GM18499 (cell line): Measurements from ENCODE around the gene TIE1.
"Not testable (repeated sequence)": the region's sequence is repeated elsewhere in the genome, so short reads cannot be mapped to it uniquely, and the experiment has no call there.

Experiments
- ATAC-seq: cut with Tn5 transposase; IDR thresholded peaks from one replicate; pipeline ENCODE4 v1.9.1; 2021; ENCODE audit warnings: moderate number of reproducible peaks; ENCODE audit not compliant: insufficient read depth, unreplicated experiment

The TIE1 gene

GRCh38 chr1:43352881-43353280 is 52.1 kb downstream of the TIE1 start:
- ATAC-seq: no peak

- no peak for ATAC-seq
Measured at GRCh38 chr1:43354471-43354870, 53.7 kb downstream of the TIE1 start.

GRCh38 chr1:43354936-43355335 is 54.2 kb downstream of the TIE1 start:
- ATAC-seq: no peak

- ATAC-seq: no peak
Measured at GRCh38 chr1:43357251-43357650, 56.5 kb downstream of the TIE1 start.

- peak; percentile 11 for ATAC-seq
Measured at GRCh38 chr1:43358121-43358745, 57.5 kb downstream of the TIE1 start.

- ATAC-seq: peak; percentile 62
Measured at GRCh38 chr1:43358746-43359693, 58.2 kb downstream of the TIE1 start, which contains the start of gene CDC20. Gene CDC20 (plus strand): TSS chr1:43358981. CDS start chr1:43359216, 235 bp downstream.

GRCh38 chr1:43359696-43360095 is 58.9 kb downstream of the TIE1 start:
- no peak for ATAC-seq

GRCh38 chr1:43360616-43361015 is 59.8 kb downstream of the TIE1 start:
- ATAC-seq: no peak

- ATAC-seq: no peak
Measured at GRCh38 chr1:43363283-43363934, 62.6 kb downstream of the TIE1 start.

GRCh38 chr1:43363935-43364525 is 63.2 kb downstream of the TIE1 start:
- no peak for ATAC-seq

GRCh38 chr1:43365678-43366077 is 64.9 kb downstream of the TIE1 start:
- ATAC-seq: no peak

GRCh38 chr1:43366179-43366578 is 65.4 kb downstream of the TIE1 start:
- ATAC-seq: no peak

- no peak for ATAC-seq
Measured at GRCh38 chr1:43366601-43367025, 65.8 kb downstream of the TIE1 start.

GRCh38 chr1:43367026-43367903 is 66.5 kb downstream of the TIE1 start:
- no peak for ATAC-seq

- peak; percentile 35 for ATAC-seq
Measured at GRCh38 chr1:43367904-43368645, 67.3 kb downstream of the TIE1 start, which contains the start of gene ELOVL1. Gene ELOVL1 (minus strand): TSS chr1:43368011. CDS start chr1:43365609, 2,402 bp downstream.

- ATAC-seq: no peak
Measured at GRCh38 chr1:43368646-43369020, 67.9 kb downstream of the TIE1 start.

GRCh38 chr1:43369779-43370178 is 69.0 kb downstream of the TIE1 start:
- ATAC-seq: not testable (repeated sequence)

GRCh38 chr1:43370564-43370963 is 69.8 kb downstream of the TIE1 start:
- ATAC-seq: no peak

- ATAC-seq: no peak
Measured at GRCh38 chr1:43372172-43372571, 71.4 kb downstream of the TIE1 start.
